Heart right ventricle (tissue), 16 donors: ENCODE results near the gene RASSF8. TPM values are rescaled to one million over a fixed set of nuclear protein-coding genes. Genes with fewer than 3 reads are reported as not detected.

Source experiments
- ATAC-seq, 8 donors: fragments of 200-7000 bp; cut with Tn5 transposase; one replicate each; pipeline ENCODE4 v1.9.1; 2020; ENCODE audit warnings: mild to moderate bottlenecking in 8 of 8, moderate library complexity in 8 of 8, moderate number of reproducible peaks in 1 of 8
- DNase-seq, 2 donors: peaks; one replicate each; pipeline ENCODE4 v3.0.0-alpha.2; 2020
- H3K27ac ChIP-seq, 10 donors: fragments of 200-600 bp; sonication (generic) in 2 of 10; one replicate each; pipeline versions ENCODE4 v1.5.0 to v1.8.0; 2020 to 2022; ENCODE audit warnings: mild to moderate bottlenecking in 3 of 10
- H3K27me3 ChIP-seq, 7 donors: fragments of 200-600 bp; one replicate each; pipeline ENCODE4 v1.8.0; 2021 to 2022; ENCODE audit warnings: mild to moderate bottlenecking in 2 of 7
- H3K36me3 ChIP-seq, 9 donors: fragments of 200-600 bp; sonication (generic) in 1 of 9; one replicate each; pipeline versions ENCODE4 v1.5.0 to v1.8.0; 2020 to 2022; ENCODE audit warnings: mild to moderate bottlenecking in 2 of 9
- H3K4me1 ChIP-seq, 9 donors: fragments of 200-600 bp; sonication (generic) in 1 of 9; one replicate each; pipeline versions ENCODE4 v1.5.0 to v1.8.0; 2020 to 2022; ENCODE audit warnings: mild to moderate bottlenecking in 4 of 9
- H3K4me3 ChIP-seq, 10 donors: fragments of 200-600 bp; sonication (generic) in 2 of 10; one replicate each; pipeline versions ENCODE4 v1.5.0 to v1.8.0; 2020 to 2022; ENCODE audit warnings: mild to moderate bottlenecking in 7 of 10, moderate library complexity in 2 of 10
- H3K9me3 ChIP-seq, 11 donors: fragments of 200-600 bp in 10 of 11; sonication (generic) in 2 of 11; one replicate each; pipeline versions ENCODE4 v1.5.0 to v1.8.0; 2013 to 2022; ENCODE audit warnings: mild to moderate bottlenecking in 2 of 11, control low read depth in 1 of 11, moderate library complexity in 1 of 11
- WGBS, 2 donors: extraction: QIAGEN DNeasy Blood & Tissue Kit; methylation state at CpG; one replicate each; pipeline ENCODE4 v1.1.7; 2013; ENCODE audit warnings: inconsistent platforms in 1 of 2; 5-methylcytosine and 5-hydroxymethylcytosine counted together
- intact Hi-C, 10 donors: fragments of 100-400 bp; cut with DNase I; formaldehyde crosslinking; loops; one replicate each; pipeline versions ENCODE4 v1.11.1 to v1.14.2; 2022
- polyA plus RNA-seq, 2 donors: library from polyadenylated mRNA; stranded (reverse); fragments of 200-250 nt; gene quantifications; one replicate each; pipeline ENCODE4 v1.2.3, GENCODE V29; 2013
- total RNA-seq, 10 donors: library from RNA; stranded (reverse); fragmentation: NEBNext Ultra II Directional in 3 of 10; extraction: Animal tissue kit (Norgen Biotek cat#: 25700) in 3 of 10; gene quantifications; one replicate each; pipeline versions ENCODE4 v1.2.1 to v1.2.4, GENCODE V29; 2021 to 2023
- TF ChIP-seq, protein P1 (sequence below), 9 donors: fragments of 200-600 bp; sonication (generic) in 2 of 9; IDR thresholded peaks; one replicate each; pipeline versions ENCODE4 v1.5.0 to v1.8.0; 2021 to 2022; ENCODE audit warnings: antibody characterized with exemption in 9 of 9, mild to moderate bottlenecking in 5 of 9, moderate library complexity in 1 of 9
- donor health status: Arrhythmogenic right ventricular cardiomyopathy.
- donor health status: ischemic (EF 13 %, LVEDD 7.1; RV severe dilation, severe dysfunction).
- donor health status: healthy with polysubstance abuse.
- donor health status: DM: no; HTN: yes; CAD: no.
- donor health status: DM: no; HTN: no; CAD: no.
- donor health status: ischemic (EF 25% LVEDD 6.9; RV normal size, moderate dysfunction).
- donor health status: ischemic (EF 25% LVEDD 5.7; RV mildly dilated, moderate dysfunction).
- donor health status: healthy.
- donor health status: DM: yes; HTN: yes; CAD: no.
- donor health status: Ischemic cardiomyopathy.
- donor health status: ischemic (EF 35%, LVEDD 5.7; RV mildly dilated, moderate dysfunction).
- donor health status: nonischemic (EF 11% LVEDD 7.7; RV severe dilation, severe dysfunction).
- donor health status: DM: yes; HTN: yes; CAD: no.
- donor health status: PGD.
- donor health status: ischemic (EF 29% LVEDD 5.4; RV normal size, mild dysfunction).
- donor health status: nonischemic (EF 23%, LVEDD 6.1; RV moderate dilation, normal function).

RASSF8 gene
- total and polyA plus RNA-seq, 12 donors = 5.7 to 43.9 (median 28.9) TPM

DNA sequence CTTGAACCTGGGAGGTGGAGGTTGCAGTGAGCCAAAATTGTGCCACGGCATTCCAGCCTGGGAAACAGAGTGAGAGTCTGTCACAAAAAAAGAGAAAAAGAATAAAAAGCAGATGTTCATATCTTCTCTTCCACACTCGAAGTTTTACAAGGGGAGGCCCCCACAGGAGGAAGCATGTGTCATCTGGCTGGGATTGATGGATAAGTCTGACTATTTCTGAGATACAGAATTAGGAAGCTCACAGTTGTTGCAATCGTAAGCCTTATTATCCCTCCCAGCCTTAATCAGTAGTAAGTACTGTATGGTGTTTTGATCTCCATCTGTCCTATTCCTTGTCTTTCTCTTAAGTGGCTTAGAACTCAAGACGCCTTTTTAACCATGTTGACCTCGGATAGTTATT, 31.9 kb upstream of the RASSF8 start:
- ATAC-seq = no peak
- Histone ChIP-seq H3K27me3 (no peaks in the 10 kb centered on the region), H3K36me3 (no peaks in the 10 kb centered on the region), H3K4me1 (no peaks in the 10 kb centered on the region), H3K9me3 (no peaks in the 10 kb centered on the region), H3K4me3 (no peak overlapping the region), H3K27ac (no peak overlapping the region)
- DNase-seq = no peak
- 65 to 71% methylated on average over 5 of the region's 5 CpGs for WGBS, 2 donors
- TF ChIP-seq, protein P1, sequence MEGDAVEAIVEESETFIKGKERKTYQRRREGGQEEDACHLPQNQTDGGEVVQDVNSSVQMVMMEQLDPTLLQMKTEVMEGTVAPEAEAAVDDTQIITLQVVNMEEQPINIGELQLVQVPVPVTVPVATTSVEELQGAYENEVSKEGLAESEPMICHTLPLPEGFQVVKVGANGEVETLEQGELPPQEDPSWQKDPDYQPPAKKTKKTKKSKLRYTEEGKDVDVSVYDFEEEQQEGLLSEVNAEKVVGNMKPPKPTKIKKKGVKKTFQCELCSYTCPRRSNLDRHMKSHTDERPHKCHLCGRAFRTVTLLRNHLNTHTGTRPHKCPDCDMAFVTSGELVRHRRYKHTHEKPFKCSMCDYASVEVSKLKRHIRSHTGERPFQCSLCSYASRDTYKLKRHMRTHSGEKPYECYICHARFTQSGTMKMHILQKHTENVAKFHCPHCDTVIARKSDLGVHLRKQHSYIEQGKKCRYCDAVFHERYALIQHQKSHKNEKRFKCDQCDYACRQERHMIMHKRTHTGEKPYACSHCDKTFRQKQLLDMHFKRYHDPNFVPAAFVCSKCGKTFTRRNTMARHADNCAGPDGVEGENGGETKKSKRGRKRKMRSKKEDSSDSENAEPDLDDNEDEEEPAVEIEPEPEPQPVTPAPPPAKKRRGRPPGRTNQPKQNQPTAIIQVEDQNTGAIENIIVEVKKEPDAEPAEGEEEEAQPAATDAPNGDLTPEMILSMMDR (IDR thresholded peaks at IDR 0.05) = no peak
- intact Hi-C loops = no loop called here

DNA sequence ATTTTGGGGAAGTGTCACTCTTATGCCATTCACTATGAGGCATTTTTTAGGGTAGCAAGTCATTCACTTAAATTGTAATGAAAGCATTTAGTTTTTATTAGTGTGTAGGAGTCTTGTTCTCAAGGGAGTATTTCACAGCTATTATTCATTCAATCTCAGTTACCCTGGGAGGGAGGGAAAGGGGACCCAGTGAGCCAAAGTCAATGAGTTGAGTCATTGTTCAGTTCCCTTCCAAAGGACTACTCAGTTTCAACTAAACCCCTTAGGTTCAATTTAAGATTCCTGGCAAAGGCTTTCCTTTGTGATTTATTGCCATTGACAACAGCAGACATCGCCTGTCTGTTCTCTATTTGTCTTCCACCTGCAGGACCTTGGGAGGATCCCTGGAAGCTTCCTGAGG, 29.3 kb upstream of the RASSF8 start:
- TF ChIP-seq, protein P1 (IDR thresholded peaks at IDR 0.05) = no peak
- Histone ChIP-seq H3K27me3 (no peaks in the 10 kb centered on the region), H3K27ac (no peak overlapping the region), H3K36me3 (no peaks in the 10 kb centered on the region), H3K9me3 (no peaks in the 10 kb centered on the region), H3K4me3 (no peak overlapping the region), H3K4me1 (peaks cover 0 to 5% (median 0%) of the 10 kb centered on the region in 9 donors)
- 68 to 89% methylated on average over 1 of the region's 1 CpG for WGBS, 2 donors
- DNase-seq (no peak), ATAC-seq (peak in 2 of 8 donors; percentile 53 to 73)
- intact Hi-C loops = no loop called here

DNA sequence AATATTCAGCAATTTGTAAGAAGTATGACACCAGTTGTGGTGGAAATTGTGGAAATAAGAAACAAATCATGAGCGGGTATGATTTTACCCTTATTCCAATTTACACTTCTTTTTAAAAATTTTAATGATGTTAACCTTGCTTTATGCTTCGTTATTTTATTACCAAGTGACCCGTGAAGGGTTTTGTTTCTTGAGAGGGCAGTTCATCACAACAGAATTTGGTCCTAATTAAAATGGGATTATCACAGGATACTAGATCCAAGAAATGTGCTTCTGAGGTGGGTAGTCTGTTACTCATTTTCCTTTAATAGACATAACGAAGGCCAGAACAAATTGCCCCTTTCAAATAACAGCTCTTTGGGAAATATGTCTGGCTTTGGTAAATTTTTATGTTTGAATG, 25.5 kb upstream of the RASSF8 start:
- ATAC-seq (no peak), DNase-seq (no peak)
- intact Hi-C loops = no loop called here
- Histone ChIP-seq H3K4me3 (no peak overlapping the region), H3K9me3 (no peaks in the 10 kb centered on the region), H3K27me3 (no peaks in the 10 kb centered on the region), H3K27ac (no peak overlapping the region), H3K4me1 (peaks cover 0 to 5% (median 0%) of the 10 kb centered on the region in 9 donors), H3K36me3 (no peaks in the 10 kb centered on the region)
- TF ChIP-seq, protein P1 (IDR thresholded peaks at IDR 0.05) = no peak
- 96% methylated on average over 4 of the region's 4 CpGs for WGBS, 2 donors

- no peak for ATAC-seq
- Histone ChIP-seq H3K27me3 (no peaks in the 10 kb centered on the region), H3K27ac (peak overlapping the region in 2 of 10 donors; percentile 55 to 57), H3K36me3 (no peaks in the 10 kb centered on the region), H3K4me3 (no peak overlapping the region), H3K4me1 (peaks cover 0 to 5% (median 0%) of the 10 kb centered on the region in 9 donors), H3K9me3 (no peaks in the 10 kb centered on the region)
- no peak for DNase-seq
- TF ChIP-seq, protein P1 (IDR thresholded peaks at IDR 0.05) = no peak
- 64 to 78% methylated on average over 4 of the region's 4 CpGs for WGBS, 2 donors
- intact Hi-C loops = no loop called here
Measured at GRCh38 chr12:25934456-25934855, 24.0 kb upstream of the RASSF8 start.
